CD4-positive, alpha-beta T cell (primary cell): ENCODE data around the gene SIRPD. TPM values are rescaled to one million over a fixed set of nuclear protein-coding genes. Genes with fewer than 3 reads are reported as not detected.
"Not testable (repeated sequence)": the region's sequence is repeated elsewhere in the genome, so short reads cannot be mapped to it uniquely, and the experiment has no call there.

Experiments used
- ATAC-seq: fragments of 200-7000 bp; cut with Tn5 transposase; one replicate; pipeline ENCODE4 v1.10.0; 2022; ENCODE audit warnings: mild to moderate bottlenecking; ENCODE audit not compliant: poor library complexity
- CTCF ChIA-PET: fragments of 350-600 bp; sonication (Branson Sonifier 250); formaldehyde crosslinking; loops from one replicate; lab custom pipeline; 2021; ENCODE audit warnings: antibody characterized with exemption, inconsistent platforms; lab: Charles Lee
- POLR2A ChIA-PET: fragments of 350-600 bp; sonication (Branson Sonifier 250); formaldehyde crosslinking; loops from one replicate; lab custom pipeline; 2021; ENCODE audit warnings: antibody characterized with exemption, inconsistent platforms; lab: Charles Lee
- DNase-seq, 14 experiments: peaks; one replicate each; pipeline ENCODE4 v3.0.0-alpha.2; 2013 to 2020; ENCODE audit warnings: mixed read lengths in 2 of 14
- H3K27ac ChIP-seq, 2 donors: one replicate each; pipeline versions ENCODE4 v1.5.1 to v1.7.0; 2013; ENCODE audit warnings: low read length in 2 of 2, low read depth in 1 of 2, mild to moderate bottlenecking in 1 of 2
- H3K27me3 ChIP-seq, 2 experiments: 1 replicate in 1 of 2; 2 replicates in 1 of 2; pipeline versions ENCODE4 v1.6.1 to v1.7.0; 2013; ENCODE audit warnings: low read length in 2 of 2, control low read depth in 1 of 2, mild to moderate bottlenecking in 1 of 2, moderate library complexity in 1 of 2; ENCODE audit not compliant: insufficient read depth in 2 of 2, control insufficient read depth in 1 of 2
- H3K36me3 ChIP-seq: one replicate; pipeline ENCODE4 v1.6.1; 2013; ENCODE audit warnings: low read length, control low read depth; ENCODE audit not compliant: insufficient read depth
- H3K4me1 ChIP-seq: one replicate; pipeline ENCODE4 v1.6.1; 2013; ENCODE audit warnings: low read length, control low read depth; ENCODE audit not compliant: insufficient read depth
- H3K4me3 ChIP-seq: one replicate; pipeline ENCODE4 v1.5.1; 2013; ENCODE audit warnings: mild to moderate bottlenecking, low read length, moderate library complexity
- H3K9me3 ChIP-seq, 2 experiments: 1 replicate in 1 of 2; 2 replicates in 1 of 2; pipeline versions ENCODE4 v1.6.1 to v1.7.0; 2013; ENCODE audit warnings: low read length in 2 of 2, mild to moderate bottlenecking in 2 of 2, control low read depth in 1 of 2, moderate library complexity in 1 of 2; ENCODE audit not compliant: control insufficient read depth in 1 of 2, insufficient read depth in 1 of 2
- H3K27ac Mint-ChIP-seq: one replicate; pipeline ENCODE4 v1.8.0; 2020; ENCODE audit warnings: mixed read lengths
- H3K27me3 Mint-ChIP-seq: one replicate; pipeline ENCODE4 v1.8.0; 2021; ENCODE audit warnings: mixed read lengths
- H3K36me3 Mint-ChIP-seq: one replicate; pipeline ENCODE4 v1.8.0; 2021; ENCODE audit warnings: low read depth, mixed read lengths
- H3K4me1 Mint-ChIP-seq: one replicate; pipeline ENCODE4 v1.8.0; 2021; ENCODE audit warnings: low read depth, mixed read lengths
- H3K4me3 Mint-ChIP-seq: one replicate; pipeline ENCODE4 v1.8.0; 2020; ENCODE audit warnings: mild to moderate bottlenecking, mixed read lengths
- H3K9me3 Mint-ChIP-seq: one replicate; pipeline ENCODE4 v1.8.0; 2020; ENCODE audit warnings: mixed read lengths
- CTCF ChIP-seq: fragments of 200-600 bp; IDR thresholded peaks from one replicate; pipeline ENCODE4 v1.8.0; 2022; ENCODE audit warnings: antibody characterized with exemption, mild to moderate bottlenecking
- intact Hi-C, 2 experiments: fragments of 100-400 bp; cut with DNase I in 1 of 2; cut with micrococcal nuclease in 1 of 2; formaldehyde crosslinking; loops; one replicate each; pipeline versions ENCODE4 v1.15.1 to v1.9.0; 2023 to 2025; cut with DNase I, micrococcal nuclease
- total RNA-seq, 174 experiments: library from RNA in 2 of 174; stranded (reverse) in 2 of 174; gene quantifications; one replicate each; pipeline ENCODE4 v1.2.3 and lab custom pipeline; 2021 to 2026

SIRPD gene
- total RNA-seq, 2 experiments from 2014 or later, result 0.28 to 0.55 TPM

GRCh38 chr20:1577906-1578305 is 20.4 kb upstream of the SIRPD start:
- intact Hi-C loops, result no loop called here
- Mint-ChIP-seq H3K36me3 (peaks cover 8% of the 10 kb centered on the region), H3K27ac (no peak overlapping the region), H3K9me3 (no peaks in the 10 kb centered on the region), H3K27me3 (no peaks in the 10 kb centered on the region), H3K4me3 (no peak overlapping the region), H3K4me1 (no peaks in the 10 kb centered on the region)
- no peak for TF ChIP-seq CTCF
- DNase-seq (no peak), ATAC-seq (no peak)
- ChIA-PET POLR2A (no interaction called here), CTCF (no interaction called here)
- Histone ChIP-seq H3K4me1 (no peaks in the 10 kb centered on the region), H3K27ac (no peak overlapping the region), H3K4me3 (no peak overlapping the region), H3K9me3 (no peaks in the 10 kb centered on the region), H3K36me3 (no peaks in the 10 kb centered on the region), H3K27me3 (no peaks in the 10 kb centered on the region)

GRCh38 chr20:1577313-1577712 is 19.8 kb upstream of the SIRPD start:
- CTCF ChIA-PET, POLR2A ChIA-PET, intact Hi-C loops, H3K4me1 Mint-ChIP-seq, H3K4me3 ChIP-seq, DNase-seq, H3K27me3 ChIP-seq, ATAC-seq, H3K4me1 ChIP-seq, H3K9me3 ChIP-seq, H3K27ac Mint-ChIP-seq, H3K9me3 Mint-ChIP-seq, H3K36me3 Mint-ChIP-seq, H3K27me3 Mint-ChIP-seq, H3K4me3 Mint-ChIP-seq, H3K36me3 ChIP-seq, H3K27ac ChIP-seq: not testable (repeated sequence)

GRCh38 chr20:1576641-1577040 is 19.1 kb upstream of the SIRPD start:
- H3K36me3 Mint-ChIP-seq, result peaks cover 12% of the 10 kb centered on the region
- DNase-seq, result no peak
- no peaks in the 10 kb centered on the region for H3K9me3 Mint-ChIP-seq
- CTCF ChIA-PET, result no interaction called here
- Histone ChIP-seq H3K9me3 (no peaks in the 10 kb centered on the region), H3K36me3 (no peaks in the 10 kb centered on the region), H3K27me3 (no peaks in the 10 kb centered on the region), H3K27ac (no peak overlapping the region), H3K4me3 (no peak overlapping the region), H3K4me1 (no peaks in the 10 kb centered on the region)
- no peak overlapping the region for H3K4me3 Mint-ChIP-seq
- no peaks in the 10 kb centered on the region for H3K27me3 Mint-ChIP-seq
- intact Hi-C loops, result no loop called here
- no peak for TF ChIP-seq CTCF
- no peak for ATAC-seq
- POLR2A ChIA-PET, result no interaction called here
- no peaks in the 10 kb centered on the region for H3K4me1 Mint-ChIP-seq
- no peak overlapping the region for H3K27ac Mint-ChIP-seq

GRCh38 chr20:1576003-1576402 is 18.5 kb upstream of the SIRPD start:
- POLR2A ChIA-PET, H3K4me3 Mint-ChIP-seq, DNase-seq, H3K27ac ChIP-seq, H3K4me1 ChIP-seq, CTCF ChIA-PET, H3K4me3 ChIP-seq, H3K9me3 ChIP-seq, H3K9me3 Mint-ChIP-seq, H3K27ac Mint-ChIP-seq, H3K27me3 ChIP-seq, H3K27me3 Mint-ChIP-seq, H3K4me1 Mint-ChIP-seq, intact Hi-C loops, H3K36me3 ChIP-seq, ATAC-seq: not testable (repeated sequence)
- H3K36me3 Mint-ChIP-seq, result peaks cover 19% of the 10 kb centered on the region

- H3K4me3 Mint-ChIP-seq, H3K4me1 Mint-ChIP-seq, CTCF ChIA-PET, H3K4me3 ChIP-seq, intact Hi-C loops, DNase-seq, H3K27ac Mint-ChIP-seq, H3K9me3 ChIP-seq, ATAC-seq, H3K27ac ChIP-seq, H3K4me1 ChIP-seq, H3K27me3 Mint-ChIP-seq, H3K36me3 ChIP-seq, H3K9me3 Mint-ChIP-seq, POLR2A ChIA-PET, H3K27me3 ChIP-seq: not testable (repeated sequence)
- peaks cover 16% of the 10 kb centered on the region for H3K36me3 Mint-ChIP-seq
These were observed 14.1 kb upstream of the SIRPD start for GRCh38 chr20:1571583-1571982.
